Trophoblast cell (in vitro differentiated cells and primary cell): ENCODE results near the gene GSE1.

Experiments
- DNase-seq, 2 donors: peaks; one replicate each; pipeline ENCODE4 v3.0.0-alpha.2; 2016
- H2AFZ ChIP-seq: 2 replicates; pipeline ENCODE4 v1.6.1; 2013; ENCODE audit warnings: low read length, moderate library complexity, mild to moderate bottlenecking; ENCODE audit not compliant: insufficient read depth, poor library complexity
- H2AK5ac ChIP-seq: 2 replicates; pipeline ENCODE4 v1.6.1; 2013; ENCODE audit warnings: mild to moderate bottlenecking, low read length
- H2BK120ac ChIP-seq: 2 replicates; pipeline ENCODE4 v1.6.1; 2013; ENCODE audit warnings: low read length, mild to moderate bottlenecking, moderate library complexity; ENCODE audit not compliant: insufficient read depth, poor library complexity
- H2BK12ac ChIP-seq: 2 replicates; pipeline ENCODE4 v1.6.1; 2013; ENCODE audit warnings: mild to moderate bottlenecking, low read length, moderate library complexity
- H2BK5ac ChIP-seq: 2 replicates; pipeline ENCODE4 v1.6.1; 2013; ENCODE audit warnings: low read length, low read depth, moderate library complexity, mild to moderate bottlenecking; ENCODE audit not compliant: poor library complexity
- H3K14ac ChIP-seq: 2 replicates; pipeline ENCODE4 v1.6.1; 2013; ENCODE audit warnings: mild to moderate bottlenecking, low read length
- H3K18ac ChIP-seq: 2 replicates; pipeline ENCODE4 v1.6.1; 2013; ENCODE audit warnings: mild to moderate bottlenecking, low read length
- H3K23ac ChIP-seq: 2 replicates; pipeline ENCODE4 v1.6.1; 2013; ENCODE audit warnings: low read length
- H3K27ac ChIP-seq: 2 replicates; pipeline ENCODE4 v1.5.1; 2013; ENCODE audit warnings: low read depth, mild to moderate bottlenecking, inconsistent platforms, low read length, moderate library complexity
- H3K27me3 ChIP-seq: 2 replicates; pipeline ENCODE4 v1.6.1; 2013; ENCODE audit warnings: inconsistent platforms, mild to moderate bottlenecking, low read length, moderate library complexity; ENCODE audit not compliant: insufficient read depth
- H3K36me3 ChIP-seq, 2 experiments: 1 replicate in 1 of 2; 2 replicates in 1 of 2; pipeline ENCODE4 v1.6.1; 2013; ENCODE audit warnings: low read length in 2 of 2, mild to moderate bottlenecking in 2 of 2, moderate library complexity in 1 of 2; ENCODE audit not compliant: insufficient read depth in 2 of 2, control insufficient read depth in 1 of 2
- H3K4ac ChIP-seq: 2 replicates; pipeline ENCODE4 v1.6.1; 2013; ENCODE audit warnings: low read depth, mild to moderate bottlenecking, low read length, moderate library complexity
- H3K4me1 ChIP-seq, 2 experiments: 1 replicate in 1 of 2; 2 replicates in 1 of 2; pipeline ENCODE4 v1.6.1; 2013; ENCODE audit warnings: low read length in 2 of 2, mild to moderate bottlenecking in 2 of 2, moderate library complexity in 1 of 2; ENCODE audit not compliant: insufficient read depth in 2 of 2, control insufficient read depth in 1 of 2
- H3K4me2 ChIP-seq: 2 replicates; pipeline ENCODE4 v1.6.1; 2013; ENCODE audit warnings: inconsistent platforms, mild to moderate bottlenecking, low read length, moderate library complexity
- H3K4me3 ChIP-seq: 2 replicates; pipeline ENCODE4 v1.5.1; 2013; ENCODE audit warnings: mild to moderate bottlenecking, low read depth, low read length, inconsistent platforms
- H3K79me1 ChIP-seq: one replicate; pipeline ENCODE4 v1.6.1; 2013; ENCODE audit warnings: low read length
- H3K79me2 ChIP-seq: 2 replicates; pipeline ENCODE4 v1.6.1; 2013; ENCODE audit warnings: low read length, mild to moderate bottlenecking; ENCODE audit not compliant: control insufficient read depth, insufficient read depth, poor library complexity
- H3K9ac ChIP-seq: 2 replicates; pipeline ENCODE4 v1.6.1; 2013; ENCODE audit warnings: mild to moderate bottlenecking, low read length
- H3K9me3 ChIP-seq: 2 replicates; pipeline ENCODE4 v1.6.1; 2013; ENCODE audit warnings: low read depth, mild to moderate bottlenecking, control low read depth, inconsistent platforms, low read length; ENCODE audit not compliant: insufficient read depth
- H4K12ac ChIP-seq: 2 replicates; pipeline ENCODE4 v1.6.1; 2013; ENCODE audit warnings: low read depth, mild to moderate bottlenecking, low read length, moderate library complexity
- H4K8ac ChIP-seq: 2 replicates; pipeline ENCODE4 v1.6.1; 2013; ENCODE audit warnings: low read depth, mild to moderate bottlenecking, low read length, moderate library complexity
- H4K91ac ChIP-seq: one replicate; pipeline ENCODE4 v1.6.1; 2013; ENCODE audit warnings: low read depth, mild to moderate bottlenecking, low read length, moderate library complexity
- WGBS: extraction: QIAGEN DNeasy Blood & Tissue Kit; methylation state at CpG from one replicate; pipeline ENCODE4 v1.1.7; 2013; ENCODE audit warnings: missing lambda C conversion rate; ENCODE audit not compliant: insufficient read length, insufficient coverage; ENCODE audit errors: extremely low coverage; 5-methylcytosine and 5-hydroxymethylcytosine counted together

The GSE1 gene

DNA sequence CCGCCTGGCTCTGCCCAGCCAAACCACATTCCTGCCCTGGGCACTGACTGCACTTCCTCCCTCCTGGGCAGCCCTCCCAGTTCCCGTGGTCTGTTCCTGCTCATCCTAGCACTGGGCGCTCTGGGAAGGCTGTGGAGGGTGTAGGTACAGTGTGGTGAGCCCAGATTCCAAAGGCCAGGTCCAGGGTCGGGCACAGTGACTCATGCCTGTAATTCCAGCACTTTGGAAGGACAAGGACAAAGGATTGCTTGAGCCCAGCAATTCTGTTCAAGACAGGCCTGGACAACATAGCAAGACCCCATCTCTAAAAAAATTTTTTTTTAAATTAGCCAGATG is 107.1 kb downstream of the GSE1 start:
- H3K4me2 ChIP-seq = no peak overlapping the region
- no peak overlapping the region for H4K91ac ChIP-seq
- H3K23ac ChIP-seq = no peak overlapping the region
- H3K36me3 ChIP-seq = no peaks in the 10 kb centered on the region
- H2AFZ ChIP-seq = no peak overlapping the region
- no peak overlapping the region for H3K4ac ChIP-seq
- H3K79me2 ChIP-seq = no peaks in the 10 kb centered on the region
- H3K14ac ChIP-seq = no peak overlapping the region
- no peak overlapping the region for H4K8ac ChIP-seq
- H3K9me3 ChIP-seq = no peaks in the 10 kb centered on the region
- H2BK5ac ChIP-seq = no peak overlapping the region
- no peak overlapping the region for H4K12ac ChIP-seq
- no peak overlapping the region for H2AK5ac ChIP-seq
- H2BK120ac ChIP-seq = no peak overlapping the region
- no peaks in the 10 kb centered on the region for H3K79me1 ChIP-seq
- H3K9ac ChIP-seq = no peak overlapping the region
- WGBS = no CpG with 5 or more reads among the region's 4 CpGs
- H3K18ac ChIP-seq = no peak overlapping the region
- H3K27ac ChIP-seq = no peak overlapping the region
- H3K27me3 ChIP-seq = peaks cover 5% of the 10 kb centered on the region
- no peak overlapping the region for H3K4me3 ChIP-seq
- no peak for DNase-seq
- H3K4me1 ChIP-seq = no peaks in the 10 kb centered on the region
- H2BK12ac ChIP-seq = no peak overlapping the region

DNA sequence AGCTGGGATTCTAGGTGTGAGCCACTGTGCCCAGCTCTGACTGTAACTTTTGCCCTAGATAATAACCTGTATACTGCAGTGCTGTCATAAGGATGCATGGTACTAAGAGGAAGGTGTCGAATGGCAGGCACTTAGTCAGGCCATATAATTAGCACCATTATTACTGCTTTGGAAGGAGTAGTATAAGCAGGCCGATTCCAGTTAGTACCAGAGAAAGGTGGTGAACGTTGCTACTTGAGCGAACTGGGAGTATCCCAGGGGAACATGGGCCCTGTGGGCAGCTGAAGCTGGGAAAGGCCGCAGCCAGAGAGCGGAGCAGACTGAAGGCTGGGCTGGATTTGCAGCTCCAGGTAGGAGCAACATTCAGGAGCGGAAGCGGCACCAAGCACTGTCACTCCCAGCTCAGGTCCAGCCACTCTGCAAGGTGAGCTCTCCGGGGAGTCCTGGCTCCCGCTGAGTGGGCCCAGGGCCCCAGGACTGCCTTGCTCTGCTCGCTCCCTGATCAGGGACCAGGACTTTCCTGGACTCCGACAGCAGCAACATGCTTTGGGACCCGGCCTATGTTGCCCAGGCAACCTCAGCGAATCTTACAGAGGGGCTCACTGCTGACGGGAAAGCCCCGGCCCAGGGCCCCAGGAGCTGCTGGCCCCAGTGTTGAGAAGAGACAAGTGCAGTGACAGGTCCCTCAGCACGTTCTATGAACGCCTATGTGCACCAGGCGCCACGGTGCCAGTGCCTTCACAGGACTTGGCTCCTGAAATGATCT is 109.2 kb downstream of the GSE1 start:
- Histone ChIP-seq H2AFZ (no peak overlapping the region), H4K91ac (no peak overlapping the region), H2BK5ac (no peak overlapping the region), H3K36me3 (peaks cover 0 to 4% of the 10 kb centered on the region in 2 experiments), H3K9me3 (peaks cover 8% of the 10 kb centered on the region), H3K79me1 (no peaks in the 10 kb centered on the region), H3K18ac (no peak overlapping the region), H3K4ac (no peak overlapping the region), H3K9ac (no peak overlapping the region), H3K4me1 (no peaks in the 10 kb centered on the region), H4K8ac (no peak overlapping the region), H3K27ac (no peak overlapping the region), H3K14ac (no peak overlapping the region), H4K12ac (no peak overlapping the region), H3K27me3 (no peaks in the 10 kb centered on the region), H3K4me2 (no peak overlapping the region), H2BK120ac (no peak overlapping the region), H3K23ac (no peak overlapping the region), H2BK12ac (no peak overlapping the region), H3K4me3 (no peak overlapping the region), H3K79me2 (no peaks in the 10 kb centered on the region), H2AK5ac (no peak overlapping the region)
- WGBS = no CpG with 5 or more reads among the region's 20 CpGs
- no peak for DNase-seq

DNA sequence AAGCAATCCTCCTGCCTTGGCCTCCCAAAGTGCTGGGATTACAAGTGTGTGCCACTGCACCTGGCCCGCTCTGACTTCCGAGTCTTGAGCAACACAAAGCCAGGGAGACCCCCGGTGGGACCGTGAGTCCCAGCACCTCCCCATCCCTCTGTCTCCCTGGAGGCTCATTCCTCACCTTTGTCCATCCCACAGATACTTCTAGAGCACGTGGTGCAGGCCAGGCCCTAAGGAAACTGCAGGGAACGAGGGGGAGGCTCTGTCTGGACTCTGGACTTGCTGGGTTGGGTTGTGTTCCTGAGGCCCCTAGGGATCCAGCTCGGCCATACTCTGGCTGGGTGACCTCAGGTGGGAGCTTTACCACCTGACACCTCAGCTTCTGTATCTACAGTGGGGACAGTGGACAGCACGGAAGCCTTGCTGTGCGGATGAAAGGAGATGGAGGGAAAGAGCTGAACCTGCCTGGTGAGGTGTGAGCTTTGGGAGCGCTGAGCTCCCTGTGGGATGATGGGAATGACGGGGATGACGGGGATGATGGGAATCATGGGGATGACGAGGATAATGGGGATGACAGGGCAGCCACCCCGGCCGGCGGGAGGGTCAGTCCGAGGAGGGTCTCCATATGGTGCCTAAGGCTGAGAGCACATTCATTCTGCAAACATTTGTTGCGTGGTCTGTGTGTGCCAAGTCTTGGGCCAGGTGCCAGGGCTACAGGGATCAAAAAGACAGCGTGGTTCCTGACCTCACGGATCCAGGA is 111.2 kb downstream of the GSE1 start:
- H3K18ac ChIP-seq = no peak overlapping the region
- H4K8ac ChIP-seq = no peak overlapping the region
- no peak overlapping the region for H2AFZ ChIP-seq
- no peak overlapping the region for H3K4me3 ChIP-seq
- H4K91ac ChIP-seq = no peak overlapping the region
- WGBS = no CpG with 5 or more reads among the region's 20 CpGs
- no peak overlapping the region for H3K27ac ChIP-seq
- H2BK120ac ChIP-seq = no peak overlapping the region
- no peaks in the 10 kb centered on the region for H3K27me3 ChIP-seq
- H2BK5ac ChIP-seq = no peak overlapping the region
- H3K9ac ChIP-seq = no peak overlapping the region
- H4K12ac ChIP-seq = no peak overlapping the region
- no peak overlapping the region for H3K4me2 ChIP-seq
- H3K4ac ChIP-seq = no peak overlapping the region
- H3K79me2 ChIP-seq = no peaks in the 10 kb centered on the region
- no peak overlapping the region for H3K14ac ChIP-seq
- DNase-seq = no peak
- H3K79me1 ChIP-seq = no peaks in the 10 kb centered on the region
- no peak overlapping the region for H2BK12ac ChIP-seq
- no peak overlapping the region for H3K23ac ChIP-seq
- peaks cover 8% of the 10 kb centered on the region for H3K9me3 ChIP-seq
- no peaks in the 10 kb centered on the region for H3K4me1 ChIP-seq
- H2AK5ac ChIP-seq = no peak overlapping the region
- peaks cover 0 to 4% of the 10 kb centered on the region in 2 experiments for H3K36me3 ChIP-seq

DNA sequence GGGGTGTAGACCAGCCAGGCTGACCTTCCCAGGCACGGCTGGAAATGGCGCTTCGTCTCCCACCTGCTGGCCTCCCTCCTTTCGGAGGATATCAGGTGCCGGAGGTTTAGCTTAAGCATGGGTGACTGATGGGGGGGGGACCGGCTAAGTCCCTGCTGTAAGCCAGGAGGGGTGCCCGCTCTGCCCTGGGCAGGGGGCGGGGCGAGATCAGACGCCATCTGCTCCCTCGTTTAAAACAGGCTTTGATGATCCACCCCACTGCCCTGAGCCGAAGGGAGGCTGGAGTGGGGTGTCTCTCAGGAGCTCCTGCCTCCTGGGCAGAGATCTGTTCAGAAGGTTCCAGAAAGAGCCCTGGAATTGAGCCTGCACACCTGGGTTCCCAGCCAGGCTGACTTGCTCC is 111.8 kb downstream of the GSE1 start:
- no CpG with 5 or more reads among the region's 12 CpGs for WGBS
- Histone ChIP-seq H2BK5ac (no peak overlapping the region), H3K27me3 (no peaks in the 10 kb centered on the region), H3K79me2 (no peaks in the 10 kb centered on the region), H3K27ac (no peak overlapping the region), H3K4me3 (no peak overlapping the region), H3K4me1 (no peaks in the 10 kb centered on the region), H3K4me2 (no peak overlapping the region), H3K79me1 (no peaks in the 10 kb centered on the region), H4K91ac (no peak overlapping the region), H2AK5ac (no peak overlapping the region), H2BK120ac (no peak overlapping the region), H4K12ac (no peak overlapping the region), H3K14ac (no peak overlapping the region), H3K9me3 (peaks cover 8% of the 10 kb centered on the region), H4K8ac (no peak overlapping the region), H2BK12ac (no peak overlapping the region), H3K36me3 (peaks cover 0 to 4% of the 10 kb centered on the region in 2 experiments), H3K23ac (no peak overlapping the region), H2AFZ (no peak overlapping the region), H3K4ac (no peak overlapping the region), H3K18ac (no peak overlapping the region), H3K9ac (no peak overlapping the region)
- no peak for DNase-seq
